HFF-Myc (cell line): ENCODE data around the gene ATXN7L3B.

ENCODE experiments used
- DNase-seq: peaks from one replicate; pipeline ENCODE4 v3.0.0-alpha.2; 2011; ENCODE audit warnings: low read depth; ENCODE audit errors: extremely low read depth
- H3K4me3 ChIP-seq: replicated peaks from 2 replicates; pipeline ENCODE4 v1.5.1; 2011; ENCODE audit warnings: low read depth, mild to moderate bottlenecking, control low read depth, low read length
- TF ChIP-seq, protein P1 (sequence below): IDR thresholded peaks from 2 replicates; pipeline ENCODE4 v1.5.1; 2012; ENCODE audit warnings: mild to moderate bottlenecking, low read depth, low read length, control low read depth; ENCODE audit errors: missing control alignments

ATXN7L3B gene

DNA sequence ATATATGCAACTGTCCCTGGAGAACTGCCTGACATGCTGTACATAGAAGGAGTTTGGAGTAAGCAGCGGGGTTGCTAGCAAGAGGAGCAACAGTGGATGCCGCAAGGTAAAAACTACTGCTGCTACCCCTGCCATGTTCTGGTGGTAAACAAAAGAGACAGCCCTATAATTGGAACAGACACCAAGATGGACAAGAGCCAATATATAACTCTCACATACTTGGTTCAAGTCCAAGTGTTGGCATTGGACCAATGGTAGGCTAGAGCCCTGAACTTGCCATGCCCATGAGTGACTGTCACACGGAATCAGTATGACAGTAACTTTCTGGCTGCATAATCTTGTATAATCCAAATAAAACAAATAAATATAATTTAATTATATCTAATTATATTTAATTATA lies 13.7 kb downstream of the ATXN7L3B start:
- H3K4me3 ChIP-seq = no peak overlapping the region
- DNase-seq = no peak
- TF ChIP-seq, protein P1, sequence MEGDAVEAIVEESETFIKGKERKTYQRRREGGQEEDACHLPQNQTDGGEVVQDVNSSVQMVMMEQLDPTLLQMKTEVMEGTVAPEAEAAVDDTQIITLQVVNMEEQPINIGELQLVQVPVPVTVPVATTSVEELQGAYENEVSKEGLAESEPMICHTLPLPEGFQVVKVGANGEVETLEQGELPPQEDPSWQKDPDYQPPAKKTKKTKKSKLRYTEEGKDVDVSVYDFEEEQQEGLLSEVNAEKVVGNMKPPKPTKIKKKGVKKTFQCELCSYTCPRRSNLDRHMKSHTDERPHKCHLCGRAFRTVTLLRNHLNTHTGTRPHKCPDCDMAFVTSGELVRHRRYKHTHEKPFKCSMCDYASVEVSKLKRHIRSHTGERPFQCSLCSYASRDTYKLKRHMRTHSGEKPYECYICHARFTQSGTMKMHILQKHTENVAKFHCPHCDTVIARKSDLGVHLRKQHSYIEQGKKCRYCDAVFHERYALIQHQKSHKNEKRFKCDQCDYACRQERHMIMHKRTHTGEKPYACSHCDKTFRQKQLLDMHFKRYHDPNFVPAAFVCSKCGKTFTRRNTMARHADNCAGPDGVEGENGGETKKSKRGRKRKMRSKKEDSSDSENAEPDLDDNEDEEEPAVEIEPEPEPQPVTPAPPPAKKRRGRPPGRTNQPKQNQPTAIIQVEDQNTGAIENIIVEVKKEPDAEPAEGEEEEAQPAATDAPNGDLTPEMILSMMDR = no peak

DNA sequence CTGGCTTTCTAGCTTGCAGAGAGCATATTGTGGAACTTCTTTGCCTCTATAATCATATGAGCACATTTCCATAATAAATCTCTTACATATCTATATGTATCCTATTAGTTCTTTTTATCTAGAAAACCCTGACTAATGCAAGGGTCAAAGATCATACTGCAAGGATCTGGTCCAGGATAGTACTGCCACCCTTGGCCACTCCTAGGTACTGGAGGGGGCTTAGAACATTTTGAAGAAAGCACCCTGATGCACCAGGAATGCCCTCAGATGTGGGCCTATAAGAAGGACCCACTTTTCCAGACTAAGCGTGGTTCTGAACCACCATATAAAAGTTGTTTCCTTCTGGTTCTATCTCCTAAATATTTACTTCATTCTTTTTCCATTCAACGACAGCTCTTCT lies 14.6 kb downstream of the ATXN7L3B start:
- DNase-seq = no peak
- H3K4me3 ChIP-seq = no peak overlapping the region
- TF ChIP-seq, protein P1 = no peak

DNA sequence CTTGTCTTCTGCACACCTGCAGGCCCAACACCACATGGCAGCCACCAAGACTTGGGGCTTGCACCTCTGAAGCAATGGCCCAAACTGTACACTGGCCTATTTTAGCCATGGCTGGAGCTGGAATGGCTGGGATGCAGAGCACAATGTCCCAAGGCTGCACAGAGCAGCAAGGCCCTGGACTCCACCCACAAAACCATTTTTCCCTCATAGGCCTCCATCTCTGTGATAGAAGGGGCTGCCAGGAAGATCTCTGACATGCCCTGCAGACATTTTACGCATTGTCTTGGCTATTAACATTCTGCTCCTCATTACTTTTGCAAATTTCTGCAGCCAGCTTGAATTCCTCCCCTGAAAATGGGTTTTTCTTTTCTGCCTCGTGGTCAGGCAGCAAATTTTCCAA lies 22.1 kb downstream of the ATXN7L3B start:
- TF ChIP-seq, protein P1 = no peak
- DNase-seq = no peak
- no peak overlapping the region for H3K4me3 ChIP-seq

DNA sequence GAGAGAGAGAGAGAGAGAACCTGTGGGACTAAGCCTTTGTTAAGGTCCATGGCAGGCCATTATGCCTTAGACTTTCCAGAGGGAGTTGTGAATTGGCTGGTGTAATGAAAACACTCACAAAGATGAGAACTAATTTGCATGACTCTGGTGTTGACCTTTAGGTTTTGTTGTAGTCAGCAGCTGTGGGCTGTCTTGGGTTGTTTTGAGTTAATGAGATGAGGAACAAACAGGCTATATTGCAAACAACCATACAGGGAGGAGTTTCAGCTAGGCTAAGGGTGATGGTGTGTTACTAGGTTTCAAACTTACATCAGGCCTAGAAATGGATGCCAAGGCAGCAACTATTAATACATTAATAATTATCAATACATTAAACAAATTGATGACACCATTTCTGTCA lies 26.3 kb downstream of the ATXN7L3B start:
- DNase-seq = no peak
- TF ChIP-seq, protein P1 = no peak
- no peak overlapping the region for H3K4me3 ChIP-seq

DNA sequence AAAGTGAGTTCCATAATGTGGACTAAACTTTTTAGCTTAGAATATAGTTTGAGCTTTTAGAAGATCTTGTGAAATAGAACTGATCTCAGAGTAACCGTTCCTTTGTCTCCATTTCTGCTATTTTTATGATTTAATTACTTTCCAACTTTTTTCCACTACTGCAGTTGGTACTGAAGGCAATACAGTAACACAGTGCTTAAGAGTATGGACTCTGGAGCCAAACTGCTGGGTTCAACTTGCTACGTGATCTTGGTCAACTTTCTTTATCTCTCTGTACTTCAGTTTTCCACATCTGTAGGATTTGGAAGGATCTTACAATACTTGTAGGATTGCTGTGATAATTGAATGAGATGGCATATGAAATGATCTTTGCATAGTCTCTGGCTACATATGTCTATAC lies 40.9 kb downstream of the ATXN7L3B start:
- no peak for DNase-seq
- H3K4me3 ChIP-seq = no peak overlapping the region
- TF ChIP-seq, protein P1 = no peak

DNA sequence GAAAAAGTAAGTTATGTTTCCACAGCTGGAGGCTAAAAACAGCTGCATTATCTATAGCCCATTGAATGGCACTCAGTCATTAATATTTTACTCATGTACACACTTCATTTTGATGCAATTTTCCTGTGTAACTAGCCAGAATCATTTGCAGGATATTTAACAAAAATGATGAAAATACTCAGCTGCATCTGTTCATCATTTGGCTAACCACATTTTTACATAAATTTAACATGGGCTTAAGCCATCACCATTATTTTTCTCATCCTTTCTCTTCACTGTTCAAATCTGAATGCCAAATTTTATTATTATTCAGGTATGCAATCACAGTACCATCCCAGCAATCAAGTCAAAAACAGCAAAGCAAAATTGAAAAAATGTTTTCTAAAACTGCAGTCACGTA lies 41.8 kb downstream of the ATXN7L3B start:
- H3K4me3 ChIP-seq = no peak overlapping the region
- TF ChIP-seq, protein P1 = no peak
- no peak for DNase-seq

DNA sequence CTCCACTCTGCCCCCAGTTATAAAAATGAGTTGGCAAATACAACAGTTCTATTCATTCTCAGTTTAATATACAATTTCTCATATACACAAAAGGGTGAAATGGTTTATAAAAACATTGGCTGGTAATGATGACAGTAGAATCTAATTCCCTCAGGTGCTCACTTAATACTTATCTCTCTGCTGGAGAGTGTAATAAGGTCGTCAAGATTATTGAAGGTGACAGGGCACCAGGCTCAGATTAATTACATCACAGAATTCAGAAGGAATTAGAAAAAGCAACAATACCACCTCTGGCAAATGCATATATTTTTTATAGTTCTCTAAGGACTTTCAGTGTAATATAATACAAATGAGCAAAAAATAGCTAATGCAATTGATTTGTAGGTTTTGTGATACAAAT lies 42.3 kb downstream of the ATXN7L3B start:
- no peak overlapping the region for H3K4me3 ChIP-seq
- TF ChIP-seq, protein P1 = no peak
- DNase-seq = no peak
